VCaP (cell line): ENCODE results near the gene ITGA2.

ENCODE experiments used
- H3K27ac ChIP-seq: fragments of 450-650 bp; 2 replicates; pipeline ENCODE4 v1.5.1; 2017
- TF ChIP-seq, protein P1 (sequence below): fragments of 450-650 bp; conservative IDR thresholded peaks from 2 replicates; pipeline ENCODE4 v1.5.1; 2017; ENCODE audit warnings: mild to moderate bottlenecking, moderate library complexity

The ITGA2 gene

DNA sequence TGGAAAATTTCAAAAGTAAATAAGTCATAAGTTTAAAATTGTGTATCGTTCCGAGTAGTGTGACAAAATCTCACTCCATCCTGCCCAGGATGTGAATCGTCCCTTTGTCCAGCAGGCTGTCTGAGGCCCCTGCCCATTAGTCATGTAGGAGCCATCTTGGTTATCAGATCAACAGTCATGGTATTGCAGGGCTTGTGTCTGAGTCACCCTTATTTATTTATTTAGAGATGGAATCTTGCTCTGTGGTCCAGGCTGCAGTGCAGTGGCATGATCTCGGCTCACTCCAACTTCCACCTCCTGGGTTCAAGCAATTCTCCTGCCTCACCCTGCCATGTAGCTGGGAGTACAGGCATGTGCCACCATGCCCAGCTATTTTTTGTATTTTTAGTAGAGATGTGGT lies 30.2 kb downstream of the ITGA2 start:
- H3K27ac ChIP-seq, result no peak overlapping the region
- TF ChIP-seq, protein P1, sequence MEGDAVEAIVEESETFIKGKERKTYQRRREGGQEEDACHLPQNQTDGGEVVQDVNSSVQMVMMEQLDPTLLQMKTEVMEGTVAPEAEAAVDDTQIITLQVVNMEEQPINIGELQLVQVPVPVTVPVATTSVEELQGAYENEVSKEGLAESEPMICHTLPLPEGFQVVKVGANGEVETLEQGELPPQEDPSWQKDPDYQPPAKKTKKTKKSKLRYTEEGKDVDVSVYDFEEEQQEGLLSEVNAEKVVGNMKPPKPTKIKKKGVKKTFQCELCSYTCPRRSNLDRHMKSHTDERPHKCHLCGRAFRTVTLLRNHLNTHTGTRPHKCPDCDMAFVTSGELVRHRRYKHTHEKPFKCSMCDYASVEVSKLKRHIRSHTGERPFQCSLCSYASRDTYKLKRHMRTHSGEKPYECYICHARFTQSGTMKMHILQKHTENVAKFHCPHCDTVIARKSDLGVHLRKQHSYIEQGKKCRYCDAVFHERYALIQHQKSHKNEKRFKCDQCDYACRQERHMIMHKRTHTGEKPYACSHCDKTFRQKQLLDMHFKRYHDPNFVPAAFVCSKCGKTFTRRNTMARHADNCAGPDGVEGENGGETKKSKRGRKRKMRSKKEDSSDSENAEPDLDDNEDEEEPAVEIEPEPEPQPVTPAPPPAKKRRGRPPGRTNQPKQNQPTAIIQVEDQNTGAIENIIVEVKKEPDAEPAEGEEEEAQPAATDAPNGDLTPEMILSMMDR, result no peak

DNA sequence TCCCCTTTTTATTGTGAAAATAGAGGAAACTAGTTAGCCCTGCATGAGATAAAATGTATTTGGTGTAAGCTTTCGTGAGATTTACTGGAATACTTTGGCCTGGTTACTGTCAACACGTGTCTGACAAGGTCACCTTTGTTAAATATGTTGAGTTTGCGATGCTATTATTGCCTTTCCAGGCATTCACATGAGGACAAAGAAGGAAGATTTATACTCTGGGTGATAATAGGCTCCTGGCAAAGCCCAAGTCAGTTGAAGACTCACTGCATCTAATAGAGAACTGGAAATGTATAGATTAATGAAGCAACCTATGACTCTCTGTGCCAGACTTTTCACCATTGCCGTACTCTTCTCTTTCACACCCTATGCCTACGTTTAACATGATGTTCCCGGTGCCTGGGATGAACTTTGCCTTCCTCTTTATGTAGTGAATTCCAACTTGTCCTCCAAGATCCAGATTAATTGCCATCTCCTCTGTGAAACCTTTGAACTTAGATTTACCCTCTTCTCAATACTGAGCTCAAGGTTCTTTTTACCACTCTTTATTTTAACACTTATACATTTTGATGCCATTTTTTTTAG lies 33.9 kb downstream of the ITGA2 start:
- TF ChIP-seq, protein P1, result no peak
- no peak overlapping the region for H3K27ac ChIP-seq

DNA sequence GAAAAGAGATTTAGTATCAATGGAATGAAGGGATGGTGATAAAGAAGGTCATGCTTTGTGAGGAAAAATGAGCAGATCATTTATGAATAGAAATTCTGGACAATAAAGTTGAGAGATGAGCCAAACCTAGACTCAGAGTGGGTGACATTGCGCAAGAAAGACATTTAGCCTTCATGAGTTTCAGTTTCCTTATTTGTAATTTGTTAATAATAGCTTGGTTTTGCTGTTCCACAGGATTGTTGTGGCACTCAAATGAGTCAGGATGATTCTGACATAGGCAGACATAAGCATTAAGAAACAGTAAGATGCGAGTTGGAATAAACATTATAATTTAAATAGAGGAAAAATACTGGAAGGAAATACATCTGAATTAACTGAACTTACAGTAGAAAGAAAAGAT lies 34.8 kb downstream of the ITGA2 start:
- TF ChIP-seq, protein P1, result no peak
- no peak overlapping the region for H3K27ac ChIP-seq

DNA sequence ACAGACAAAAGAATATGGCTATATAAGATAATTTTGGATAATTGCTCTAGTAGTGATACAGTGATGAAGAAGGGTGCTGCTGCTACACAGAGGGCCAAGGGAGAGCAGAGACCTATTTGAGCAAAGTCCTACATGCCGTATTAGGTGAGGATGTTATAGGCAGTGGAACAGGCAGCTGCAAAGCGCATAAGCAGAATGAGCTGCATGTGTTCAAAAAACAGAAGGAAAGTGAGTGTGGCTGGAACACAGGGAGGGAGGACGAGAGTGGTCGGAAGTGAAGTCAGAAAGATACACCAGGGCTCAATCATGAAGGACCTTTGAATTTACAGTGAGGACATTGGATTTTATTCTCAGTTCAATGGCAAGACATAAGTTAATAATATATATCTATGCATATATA lies 35.4 kb downstream of the ITGA2 start:
- H3K27ac ChIP-seq, result no peak overlapping the region
- TF ChIP-seq, protein P1, result no peak

DNA sequence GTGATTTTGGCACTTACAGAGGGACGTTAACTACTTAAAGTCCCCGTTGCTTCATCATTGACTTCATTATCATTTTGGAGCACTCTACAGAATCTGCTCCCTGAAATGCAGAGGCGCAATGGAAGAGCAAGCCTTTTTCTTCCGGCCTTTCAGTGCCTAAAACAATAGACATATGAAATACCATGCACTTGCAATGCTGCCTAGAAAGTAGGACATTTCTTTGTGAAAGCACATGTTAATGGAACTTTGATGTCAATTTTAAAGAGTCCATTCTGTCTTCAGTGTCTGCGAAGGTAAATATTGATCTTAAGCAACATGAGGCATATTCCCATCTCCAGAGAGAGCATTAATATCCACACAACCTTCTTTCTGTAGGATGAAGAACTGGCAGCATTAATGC lies 36.3 kb downstream of the ITGA2 start:
- H3K27ac ChIP-seq, result no peak overlapping the region

DNA sequence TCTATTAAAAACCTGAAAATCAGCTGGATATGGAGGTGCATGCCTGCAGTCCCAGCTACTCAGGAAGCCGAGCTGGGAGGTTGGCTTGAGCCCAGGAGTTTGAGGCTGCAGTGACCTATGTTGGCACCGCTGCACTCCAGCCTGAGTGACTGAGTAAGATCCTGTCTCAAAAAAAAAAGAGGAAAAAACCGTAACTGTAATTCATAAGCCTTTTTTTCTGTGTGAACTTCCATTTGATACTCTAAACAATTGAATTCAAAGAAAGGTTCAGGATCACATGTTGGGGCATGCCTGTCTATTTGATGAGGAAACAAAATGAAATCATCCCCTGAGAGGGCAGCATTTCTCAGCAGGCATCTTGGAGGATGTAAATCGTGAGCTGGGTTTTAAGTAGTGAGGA lies 38.8 kb downstream of the ITGA2 start:
- H3K27ac ChIP-seq, result no peak overlapping the region
- TF ChIP-seq, protein P1, result no peak

More for the DNA sequence above, 36.3 kb downstream of the ITGA2 start:
- TF ChIP-seq, protein P1, result no peak

DNA sequence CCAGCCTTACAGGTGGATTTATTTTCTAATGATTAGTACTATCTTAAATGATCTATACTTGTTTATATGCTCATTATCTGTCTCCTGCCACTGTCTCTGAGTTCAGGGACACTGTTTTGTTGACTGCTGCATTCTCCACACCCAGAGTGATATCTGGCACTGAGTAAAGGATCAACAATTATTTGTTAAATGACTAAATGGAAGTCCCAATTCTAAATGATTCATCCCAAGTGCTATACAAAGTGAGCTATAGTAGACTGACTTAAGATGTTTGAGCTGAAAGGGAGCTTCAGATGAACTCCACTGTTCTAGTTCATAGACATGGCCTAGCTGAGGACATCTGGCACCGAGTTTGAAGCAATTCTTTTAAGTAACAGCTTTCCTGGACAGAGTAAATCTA lies 40.5 kb downstream of the ITGA2 start:
- no peak overlapping the region for H3K27ac ChIP-seq
- TF ChIP-seq, protein P1, result no peak
